OCI-LY3 (cell line): Measurements from ENCODE around the gene MARCKSL1.

Experiments used
- CTCF ChIP-seq: fragments of 200-600, 300-600 bp; sonication (generic); IDR thresholded peaks from 2 replicates; pipeline ENCODE4 v1.5.1; 2014; ENCODE audit warnings: antibody characterized with exemption, low read length, low read depth
- EZH2phosphoT487 ChIP-seq: fragments of 200-600 bp; shearing (Covaris generic); IDR thresholded peaks from 2 replicates; pipeline ENCODE4 v1.6.1; 2018; ENCODE audit warnings: antibody characterized with exemption, mixed run types, low read depth

DNA sequence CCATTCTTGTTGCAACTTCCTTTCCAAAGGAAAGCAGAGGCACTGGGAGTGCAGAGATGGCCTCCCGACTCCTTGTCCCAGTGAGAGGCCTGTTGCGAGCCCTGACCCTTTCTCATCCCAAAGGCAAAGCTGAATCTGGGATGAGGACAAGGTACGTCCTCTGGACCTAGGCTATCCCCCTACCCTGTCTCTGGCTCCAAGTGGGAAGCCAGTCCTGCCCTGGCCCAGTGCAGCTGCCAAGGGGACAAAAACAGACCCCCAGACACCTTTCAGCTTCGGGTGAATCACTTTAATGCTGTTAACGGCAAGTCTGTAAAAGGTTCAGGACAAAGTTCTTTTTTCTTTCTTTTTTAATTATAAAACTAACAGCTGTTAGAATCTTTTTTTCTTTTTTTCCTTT lies 28.8 kb upstream of the MARCKSL1 start:
- TF ChIP-seq CTCF (no peak), EZH2phosphoT487 (no peak)
